GM18520 (cell line): ENCODE data around the gene OSBPL6.
"Not testable (repeated sequence)": the region's sequence is repeated elsewhere in the genome, so short reads cannot be mapped to it uniquely, and the experiment has no call there.

Experiments used
- ATAC-seq: cut with Tn5 transposase; IDR thresholded peaks from one replicate; pipeline ENCODE4 v1.9.1; 2021; ENCODE audit not compliant: unreplicated experiment

The OSBPL6 gene

DNA sequence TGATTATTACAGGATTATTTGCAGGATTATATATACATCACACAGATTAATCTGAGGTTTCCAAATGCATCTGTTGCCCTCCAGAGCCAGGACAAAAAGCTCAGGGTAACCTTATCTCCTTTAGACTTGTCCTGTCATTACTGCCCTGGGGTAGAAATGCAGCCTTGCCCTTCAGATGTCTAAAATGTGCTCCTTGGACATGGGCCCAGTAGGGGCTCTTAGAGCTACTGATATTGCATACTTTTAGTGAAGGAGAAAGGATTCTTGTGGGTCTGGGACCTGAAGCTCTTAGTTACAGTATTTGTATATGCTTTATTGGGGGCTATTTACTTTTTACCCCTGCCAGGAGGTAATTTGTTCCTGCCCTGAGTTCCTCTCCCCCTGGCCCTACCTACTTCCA, 200.5 kb downstream of the OSBPL6 start:
- no peak for ATAC-seq

DNA sequence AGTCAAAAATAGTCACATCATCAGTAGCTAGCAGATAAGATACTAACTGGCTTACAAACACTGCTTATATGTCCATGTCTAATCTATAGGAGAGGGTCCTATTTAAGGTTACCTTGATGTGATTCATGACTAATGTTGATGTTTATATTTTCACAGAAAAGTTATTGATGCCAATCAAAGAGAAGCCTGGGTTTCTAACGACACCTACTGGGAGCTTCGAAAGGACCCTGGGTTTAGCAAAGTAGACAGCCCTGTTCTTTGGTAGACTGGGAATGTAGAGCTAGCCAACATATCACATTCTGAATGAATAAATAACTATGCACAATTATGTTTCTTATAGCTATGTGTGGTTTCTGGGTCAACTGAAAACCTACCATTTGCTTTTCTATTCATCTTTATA, 201.0 kb downstream of the OSBPL6 start:
- ATAC-seq: no peak

- ATAC-seq: no peak
These were observed 201.7 kb downstream of the OSBPL6 start for GRCh38 chr2:178395941-178396570.

- peak; percentile 89 for ATAC-seq
These were observed 202.8 kb downstream of the OSBPL6 start for GRCh38 chr2:178397002-178397605.

DNA sequence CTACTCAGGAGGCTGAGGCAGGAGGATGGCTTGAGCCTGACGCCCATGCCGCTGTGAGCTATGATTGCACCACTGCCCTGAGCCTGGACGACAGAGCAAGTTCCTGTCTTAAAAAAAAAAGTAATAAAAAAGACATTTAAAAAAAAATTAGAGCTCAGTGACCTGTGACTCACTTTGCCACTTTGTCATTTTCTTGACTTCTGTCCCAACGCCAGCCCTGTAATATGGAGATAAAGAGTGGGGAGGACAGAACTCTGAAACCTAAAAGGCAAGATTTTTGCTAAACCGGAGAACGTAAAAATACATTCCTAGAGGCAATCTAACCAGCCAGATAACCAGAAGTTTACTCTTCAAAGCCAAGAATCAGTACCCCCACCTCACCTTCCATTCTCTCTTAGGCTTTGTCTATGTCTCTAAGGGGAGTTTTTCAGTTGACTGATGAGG, 207.7 kb downstream of the OSBPL6 start:
- ATAC-seq: no peak

GRCh38 chr2:178403671-178404306, 209.5 kb downstream of the OSBPL6 start:
- ATAC-seq: peak; percentile 19

- ATAC-seq: peak; percentile 100
These were observed 210.1 kb downstream of the OSBPL6 start for GRCh38 chr2:178404368-178404767.

DNA sequence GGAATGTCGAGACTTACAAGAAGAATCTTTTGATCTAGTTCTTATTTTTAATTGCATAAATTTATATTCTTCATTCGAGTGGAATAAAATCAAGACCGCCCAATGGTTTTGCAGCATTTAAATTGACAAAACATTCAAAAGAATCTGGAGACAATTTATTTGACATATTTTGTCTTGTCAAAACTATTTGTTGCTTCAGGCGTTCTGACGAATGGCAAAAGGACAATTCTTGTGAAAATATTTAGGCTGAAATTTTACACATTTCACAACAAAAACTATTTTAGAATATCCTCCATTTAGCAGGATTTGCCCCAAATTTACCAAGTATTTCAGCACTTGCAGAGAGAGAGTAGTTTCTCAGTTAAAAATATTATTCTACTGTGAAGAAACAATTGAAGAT, 214.9 kb downstream of the OSBPL6 start:
- no peak for ATAC-seq

GRCh38 chr2:178412047-178412446, 217.7 kb downstream of the OSBPL6 start:
- ATAC-seq: no peak

DNA sequence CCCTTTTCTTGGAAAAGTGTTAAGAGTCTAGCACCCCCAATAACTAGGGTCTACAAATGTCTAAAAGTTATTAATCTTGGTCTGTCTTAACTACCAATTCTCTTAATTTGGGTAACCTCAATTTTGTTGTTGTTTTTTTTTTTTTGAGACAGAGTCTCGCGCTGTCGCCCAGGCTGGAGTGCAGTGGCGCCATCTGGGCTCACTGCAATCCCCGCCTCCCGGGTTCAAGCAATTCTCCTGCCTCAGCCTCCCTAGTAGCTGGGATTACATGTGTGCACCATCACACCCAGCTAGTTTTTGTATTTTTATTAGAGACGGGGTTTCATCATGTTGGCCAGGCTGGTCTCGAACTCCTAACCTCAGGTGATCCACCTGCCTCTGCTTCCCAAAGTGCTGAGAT, 218.1 kb downstream of the OSBPL6 start:
- not testable (repeated sequence) for ATAC-seq

- peak; percentile 54 for ATAC-seq
These were observed 219.4 kb downstream of the OSBPL6 start for GRCh38 chr2:178413472-178414265.

DNA sequence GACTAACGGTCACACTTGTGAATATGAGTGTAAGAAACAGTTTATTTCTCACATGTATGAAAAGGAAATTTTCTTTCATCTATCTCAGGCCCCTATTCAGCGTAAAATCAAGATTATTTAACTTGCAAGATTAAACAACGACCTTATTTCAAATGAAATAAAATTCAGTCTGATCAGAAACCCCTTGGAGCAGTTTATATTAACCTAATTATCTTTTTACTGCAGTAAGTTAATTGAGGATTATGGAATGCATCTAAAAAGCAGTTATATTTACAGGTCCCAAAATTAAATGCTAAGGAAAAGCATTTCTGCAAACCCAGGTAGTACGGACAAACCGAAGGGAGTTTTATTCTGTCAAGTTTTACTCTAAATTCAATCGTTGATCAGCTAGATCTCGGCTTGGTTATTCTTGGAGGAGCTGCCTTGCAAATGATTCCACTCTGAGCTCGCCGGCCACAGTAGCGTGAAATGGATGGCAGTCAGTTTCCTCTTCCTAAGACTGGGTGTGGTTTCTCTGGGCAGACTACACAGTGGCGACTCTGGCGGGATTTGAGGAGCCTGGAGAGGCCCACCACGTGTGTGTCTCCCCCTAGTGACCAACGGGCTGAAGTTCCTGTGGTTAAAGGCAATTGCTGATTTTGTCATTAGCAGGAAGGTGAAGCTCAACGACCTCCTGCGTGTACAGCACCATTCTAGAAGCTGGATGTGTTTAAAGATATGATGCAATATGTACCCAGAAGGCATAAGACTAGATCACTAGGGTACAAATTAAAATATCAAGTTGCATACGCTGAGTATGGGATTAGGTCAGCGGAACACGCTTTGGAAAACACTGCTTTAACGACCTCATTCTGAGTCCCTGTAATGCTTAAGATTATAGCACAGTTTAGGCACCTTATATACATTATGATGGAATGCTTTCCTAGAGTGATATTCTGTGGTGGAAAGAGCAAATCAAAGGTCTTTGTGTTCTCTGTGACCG, 220.2 kb downstream of the OSBPL6 start:
- ATAC-seq: peak; percentile 85

- ATAC-seq: no peak
These were observed 221.7 kb downstream of the OSBPL6 start for GRCh38 chr2:178415979-178416378.

DNA sequence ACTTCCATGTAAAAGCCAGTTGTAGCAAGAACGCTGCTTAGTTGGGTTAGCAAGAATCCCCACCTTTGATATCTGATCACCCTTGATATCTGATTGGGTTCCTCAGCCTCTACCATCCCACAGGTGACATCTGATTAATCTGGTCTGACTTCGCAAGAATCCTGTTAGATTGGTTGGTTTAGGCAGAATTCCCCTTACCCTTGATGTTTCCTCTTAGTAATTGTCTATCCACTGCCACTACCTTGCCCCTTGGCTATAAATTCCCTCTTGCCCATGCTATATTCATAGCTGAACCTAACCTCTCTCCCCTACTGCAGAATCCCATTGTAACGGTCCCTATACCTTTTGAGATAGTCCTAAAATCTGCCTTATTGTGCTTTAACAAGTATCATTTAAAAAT, 223.6 kb downstream of the OSBPL6 start:
- no peak for ATAC-seq

DNA sequence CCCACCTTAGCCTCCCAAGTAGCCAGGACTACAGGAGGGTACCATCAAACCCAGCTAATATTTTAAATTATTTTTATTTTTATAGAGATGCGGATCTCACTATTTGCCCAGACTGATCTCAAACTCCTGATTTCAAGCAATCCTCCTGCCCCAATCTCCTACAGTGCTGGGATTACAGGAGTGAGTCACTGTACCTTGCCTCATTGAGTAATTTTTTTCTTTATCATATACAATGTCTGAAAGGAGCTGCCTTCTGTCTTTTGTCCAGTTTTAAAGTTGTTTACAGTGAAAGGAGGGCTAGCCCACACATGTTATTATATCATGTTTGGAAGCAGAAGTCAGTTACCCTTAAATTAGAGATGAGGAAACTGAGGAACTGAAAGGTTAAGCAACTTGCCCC, 224.1 kb downstream of the OSBPL6 start:
- ATAC-seq: no peak

- ATAC-seq: no peak
These were observed 224.8 kb downstream of the OSBPL6 start for GRCh38 chr2:178419123-178419522.

- no peak for ATAC-seq
These were observed 226.2 kb downstream of the OSBPL6 start for GRCh38 chr2:178420463-178420999.

DNA sequence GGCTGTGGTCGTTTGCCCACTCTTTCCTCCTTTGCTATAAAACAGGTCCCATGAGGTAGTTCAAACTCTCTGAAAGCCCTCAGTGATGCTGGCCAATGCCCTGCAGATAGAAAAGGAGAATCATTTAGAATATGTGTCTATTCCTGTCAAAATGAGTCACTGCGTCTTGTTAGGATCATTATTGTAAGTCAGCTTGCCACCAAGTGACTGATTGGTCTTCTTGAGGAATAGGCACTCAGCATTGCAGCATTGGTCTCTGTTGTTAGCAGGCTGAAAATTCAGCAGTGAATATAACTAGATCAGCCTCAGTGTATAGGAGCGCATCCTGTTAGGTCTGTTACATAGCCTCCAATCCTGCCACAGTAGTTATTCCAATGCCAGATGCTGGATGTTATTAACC, 227.8 kb downstream of the OSBPL6 start:
- no peak for ATAC-seq

DNA sequence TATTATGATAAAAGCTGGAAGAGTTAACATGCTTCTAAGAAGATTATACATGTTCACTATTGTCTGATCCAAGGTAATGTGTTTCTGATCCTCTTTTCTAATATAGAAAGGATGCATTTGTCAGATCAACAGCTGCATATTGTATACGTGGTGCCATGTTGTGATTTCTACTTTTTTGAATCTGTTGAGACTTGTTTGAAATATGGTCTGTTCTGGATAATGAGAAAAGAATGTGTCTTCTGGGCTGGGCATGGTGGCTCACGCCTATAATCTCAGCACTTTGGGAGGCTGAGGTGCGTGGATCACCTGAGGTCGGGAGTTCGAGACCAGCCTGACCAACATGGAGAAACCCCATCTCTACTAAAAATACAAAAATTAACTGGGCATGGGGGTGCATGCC, 229.4 kb downstream of the OSBPL6 start:
- not testable (repeated sequence) for ATAC-seq

GRCh38 chr2:178425255-178425827, 231.0 kb downstream of the OSBPL6 start:
- ATAC-seq: no peak
